Brain microvascular endothelial cell (primary cell): Measurements from ENCODE around the gene GCG.

Experiments used
- DNase-seq: peaks from one replicate; pipeline ENCODE4 v3.0.0-alpha.2; 2020
- H3K27ac ChIP-seq: fragments of 250-450 bp; sonication (Bioruptor Pico); 2 replicates; pipeline ENCODE4 v1.5.1; 2020; ENCODE audit warnings: mild to moderate bottlenecking, moderate library complexity
- H3K27me3 ChIP-seq: fragments of 250-450 bp; sonication (Bioruptor Pico); replicated peaks from 2 replicates; pipeline ENCODE4 v1.5.1; 2020; ENCODE audit warnings: mild to moderate bottlenecking
- H3K36me3 ChIP-seq: fragments of 250-450 bp; sonication (Bioruptor Pico); replicated peaks from 2 replicates; pipeline ENCODE4 v1.5.1; 2020; ENCODE audit warnings: mild to moderate bottlenecking
- H3K4me3 ChIP-seq: 2 replicates; pipeline ENCODE4 v1.5.1; 2011; ENCODE audit warnings: low read depth, mild to moderate bottlenecking, control low read depth, low read length, moderate library complexity
- CTCF ChIP-seq: IDR thresholded peaks from 2 replicates; pipeline ENCODE4 v1.5.1; 2011; ENCODE audit warnings: low read depth, mild to moderate bottlenecking, moderate library complexity, low read length, control low read depth, inconsistent platforms; ENCODE audit errors: missing control alignments
- in situ Hi-C: cut with HindIII; loops from 2 replicates; pipeline ENCODE4 v1.10.0; 2017; ENCODE audit warnings: low sequenced_read_pairs, low pct_ligation_motif_present

GCG gene

DNA sequence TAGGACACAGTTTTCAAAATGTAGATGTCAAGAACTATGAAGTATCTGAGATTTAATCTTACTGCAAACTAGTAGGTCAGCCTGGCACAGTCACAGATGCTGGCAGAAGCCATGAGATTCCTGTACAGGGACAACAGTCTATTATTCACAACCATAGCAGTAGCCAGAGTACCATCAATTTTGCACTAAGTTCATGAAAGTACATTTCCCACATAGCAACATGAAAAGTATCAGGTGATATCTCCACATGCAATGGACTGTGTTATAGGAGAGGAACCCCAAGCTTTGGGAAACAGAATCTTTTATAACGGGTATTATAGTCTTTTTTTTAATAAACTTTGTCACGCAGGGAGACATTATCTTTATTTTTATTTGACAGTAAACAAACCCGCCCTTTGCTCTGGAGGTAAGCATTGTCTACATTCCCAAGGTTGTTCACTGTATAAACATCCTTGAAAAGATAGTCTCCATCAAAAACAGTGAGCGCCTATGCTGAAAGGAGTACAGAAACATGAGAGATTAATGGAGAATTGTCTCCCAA, 44.6 kb downstream of the GCG start:
- TF ChIP-seq CTCF: no peak
- Histone ChIP-seq H3K4me3 (no peak overlapping the region), H3K27me3 (no peaks in the 10 kb centered on the region), H3K27ac (no peak overlapping the region), H3K36me3 (no peaks in the 10 kb centered on the region)
- in situ Hi-C loops: no loop called here
- no peak for DNase-seq

GRCh38 chr2:162106746-162107145, 45.3 kb downstream of the GCG start:
- Histone ChIP-seq H3K27me3 (no peaks in the 10 kb centered on the region), H3K4me3 (no peak overlapping the region), H3K36me3 (no peaks in the 10 kb centered on the region), H3K27ac (no peak overlapping the region)
- in situ Hi-C loops: no loop called here
- no peak for DNase-seq
- TF ChIP-seq CTCF: no peak

GRCh38 chr2:162106146-162106551, 45.9 kb downstream of the GCG start:
- no peak for TF ChIP-seq CTCF
- no peak overlapping the region for H3K27ac ChIP-seq
- in situ Hi-C loops: no loop called here
- DNase-seq: no peak
- no peaks in the 10 kb centered on the region for H3K36me3 ChIP-seq
- H3K4me3 ChIP-seq: no peak overlapping the region
- H3K27me3 ChIP-seq: no peaks in the 10 kb centered on the region

DNA sequence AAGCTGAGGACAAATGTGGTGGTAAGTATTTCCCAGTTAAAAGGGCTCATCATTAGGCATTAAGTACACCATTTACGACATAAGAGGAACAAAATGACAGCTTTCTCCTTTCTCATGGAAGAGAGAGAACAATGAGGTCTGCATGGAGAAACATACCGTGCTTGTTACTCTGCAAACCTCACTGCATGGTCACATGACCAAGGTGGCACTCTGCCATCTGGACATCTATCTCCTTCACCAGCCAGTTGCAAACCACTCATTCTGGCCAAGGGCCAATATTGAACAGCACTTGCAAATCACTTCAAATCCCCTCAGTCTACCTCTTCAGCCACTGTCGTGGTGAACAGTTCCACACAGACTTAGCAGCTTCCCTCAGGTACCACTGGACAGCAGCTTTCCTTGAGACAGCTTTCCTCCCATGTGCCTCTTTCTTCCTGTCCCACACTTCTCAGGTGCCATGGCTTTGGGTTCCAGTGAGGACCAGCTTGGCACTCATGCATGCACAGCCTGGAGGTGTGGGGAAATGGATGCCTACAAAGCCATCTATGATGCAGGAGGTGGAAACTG, 48.5 kb downstream of the GCG start:
- no peak overlapping the region for H3K27ac ChIP-seq
- in situ Hi-C loops: no loop called here
- H3K36me3 ChIP-seq: no peaks in the 10 kb centered on the region
- DNase-seq: no peak
- no peak for TF ChIP-seq CTCF
- H3K27me3 ChIP-seq: no peaks in the 10 kb centered on the region
- no peak overlapping the region for H3K4me3 ChIP-seq

DNA sequence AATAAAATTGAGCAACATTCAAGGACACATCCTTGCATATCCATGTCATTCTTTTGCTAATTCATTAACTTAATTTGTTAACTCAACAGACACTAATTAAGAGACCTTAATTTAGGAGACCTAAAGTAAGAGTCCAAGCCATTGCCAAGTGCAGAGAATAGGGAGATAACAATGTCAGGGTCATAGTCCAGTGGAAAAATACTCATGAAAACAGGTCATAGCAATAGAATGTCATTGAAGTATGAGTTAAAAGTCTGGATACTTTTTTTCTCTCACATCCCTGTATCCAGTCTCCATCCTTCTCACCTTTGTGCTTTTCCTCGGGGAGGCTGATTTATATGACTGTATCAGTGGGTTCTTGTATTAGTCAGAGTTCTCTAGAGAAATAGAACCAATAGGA, 51.5 kb downstream of the GCG start:
- Histone ChIP-seq H3K27me3 (no peaks in the 10 kb centered on the region), H3K27ac (no peak overlapping the region), H3K36me3 (no peaks in the 10 kb centered on the region), H3K4me3 (no peak overlapping the region)
- no peak for TF ChIP-seq CTCF
- DNase-seq: no peak
- in situ Hi-C loops: no loop called here

- H3K4me3 ChIP-seq: no peak overlapping the region
- in situ Hi-C loops: no loop called here
- TF ChIP-seq CTCF: no peak
- H3K36me3 ChIP-seq: no peaks in the 10 kb centered on the region
- DNase-seq: no peak
- no peaks in the 10 kb centered on the region for H3K27me3 ChIP-seq
- H3K27ac ChIP-seq: no peak overlapping the region
These were observed 52.2 kb downstream of the GCG start for GRCh38 chr2:162099836-162100235.
